Measurements from ENCODE around the gene MFF.

Gene MFF

GRCh38 chr2:227370791-227371312 lies 45.8 kb downstream of the MFF start:
- DNase-seq (ENCODE audit: extremely low read depth, insufficient read length) = no peak
- TF ChIP-seq, protein P1, sequence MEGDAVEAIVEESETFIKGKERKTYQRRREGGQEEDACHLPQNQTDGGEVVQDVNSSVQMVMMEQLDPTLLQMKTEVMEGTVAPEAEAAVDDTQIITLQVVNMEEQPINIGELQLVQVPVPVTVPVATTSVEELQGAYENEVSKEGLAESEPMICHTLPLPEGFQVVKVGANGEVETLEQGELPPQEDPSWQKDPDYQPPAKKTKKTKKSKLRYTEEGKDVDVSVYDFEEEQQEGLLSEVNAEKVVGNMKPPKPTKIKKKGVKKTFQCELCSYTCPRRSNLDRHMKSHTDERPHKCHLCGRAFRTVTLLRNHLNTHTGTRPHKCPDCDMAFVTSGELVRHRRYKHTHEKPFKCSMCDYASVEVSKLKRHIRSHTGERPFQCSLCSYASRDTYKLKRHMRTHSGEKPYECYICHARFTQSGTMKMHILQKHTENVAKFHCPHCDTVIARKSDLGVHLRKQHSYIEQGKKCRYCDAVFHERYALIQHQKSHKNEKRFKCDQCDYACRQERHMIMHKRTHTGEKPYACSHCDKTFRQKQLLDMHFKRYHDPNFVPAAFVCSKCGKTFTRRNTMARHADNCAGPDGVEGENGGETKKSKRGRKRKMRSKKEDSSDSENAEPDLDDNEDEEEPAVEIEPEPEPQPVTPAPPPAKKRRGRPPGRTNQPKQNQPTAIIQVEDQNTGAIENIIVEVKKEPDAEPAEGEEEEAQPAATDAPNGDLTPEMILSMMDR (IDR thresholded peaks at IDR 0.05; ENCODE audit: insufficient read depth, low read length, poor library complexity, severe bottlenecking) = no peak
- Histone ChIP-seq H3K4me3 (replicated peaks; ENCODE audit: low read depth, low read length) (no peak overlapping the region), H3K36me3 (ENCODE audit: control insufficient read depth, insufficient read depth, low read length) (no peaks in the 10 kb centered on the region), H3K27me3 (replicated peaks; ENCODE audit: control insufficient read depth, insufficient read depth, low read length) (no peaks in the 10 kb centered on the region)

DNA sequence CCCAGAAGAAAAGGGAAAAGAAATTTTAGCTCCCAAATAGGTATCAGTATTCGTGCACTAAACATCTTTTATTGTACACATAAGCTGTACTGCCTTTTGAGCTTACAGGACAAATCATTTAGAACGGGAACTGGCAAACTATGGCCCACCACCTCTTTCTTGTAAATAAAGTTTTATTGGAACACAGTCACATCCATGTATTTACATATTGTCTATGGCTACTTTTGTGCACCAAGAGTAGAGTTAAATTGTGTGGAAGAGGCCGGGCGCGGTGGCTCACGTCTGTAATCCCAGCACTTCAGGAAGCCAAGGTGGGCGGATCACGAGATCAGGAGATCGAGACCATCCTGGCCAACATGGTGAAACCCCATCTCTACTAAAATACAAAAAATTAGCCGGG lies 48.3 kb downstream of the MFF start:
- DNase-seq (ENCODE audit: extremely low read depth, insufficient read length) = no peak
- no peaks in the 10 kb centered on the region for H3K36me3 ChIP-seq (ENCODE audit: control insufficient read depth, insufficient read depth, low read length)
- H3K4me3 ChIP-seq (replicated peaks; ENCODE audit: low read depth, low read length) = no peak overlapping the region
- H3K27me3 ChIP-seq (replicated peaks; ENCODE audit: control insufficient read depth, insufficient read depth, low read length) = no peaks in the 10 kb centered on the region
- TF ChIP-seq, protein P1 (IDR thresholded peaks at IDR 0.05; ENCODE audit: insufficient read depth, low read length, poor library complexity, severe bottlenecking) = no peak

- no peak for DNase-seq (ENCODE audit: extremely low read depth, insufficient read length)
- TF ChIP-seq, protein P1 (IDR thresholded peaks at IDR 0.05; ENCODE audit: insufficient read depth, low read length, poor library complexity, severe bottlenecking) = no peak
- H3K4me3 ChIP-seq (replicated peaks; ENCODE audit: low read depth, low read length) = no peak overlapping the region
- H3K27me3 ChIP-seq (replicated peaks; ENCODE audit: control insufficient read depth, insufficient read depth, low read length) = no peaks in the 10 kb centered on the region
- H3K36me3 ChIP-seq (ENCODE audit: control insufficient read depth, insufficient read depth, low read length) = no peaks in the 10 kb centered on the region
Measured at GRCh38 chr2:227374158-227374557, 49.1 kb downstream of the MFF start.

DNA sequence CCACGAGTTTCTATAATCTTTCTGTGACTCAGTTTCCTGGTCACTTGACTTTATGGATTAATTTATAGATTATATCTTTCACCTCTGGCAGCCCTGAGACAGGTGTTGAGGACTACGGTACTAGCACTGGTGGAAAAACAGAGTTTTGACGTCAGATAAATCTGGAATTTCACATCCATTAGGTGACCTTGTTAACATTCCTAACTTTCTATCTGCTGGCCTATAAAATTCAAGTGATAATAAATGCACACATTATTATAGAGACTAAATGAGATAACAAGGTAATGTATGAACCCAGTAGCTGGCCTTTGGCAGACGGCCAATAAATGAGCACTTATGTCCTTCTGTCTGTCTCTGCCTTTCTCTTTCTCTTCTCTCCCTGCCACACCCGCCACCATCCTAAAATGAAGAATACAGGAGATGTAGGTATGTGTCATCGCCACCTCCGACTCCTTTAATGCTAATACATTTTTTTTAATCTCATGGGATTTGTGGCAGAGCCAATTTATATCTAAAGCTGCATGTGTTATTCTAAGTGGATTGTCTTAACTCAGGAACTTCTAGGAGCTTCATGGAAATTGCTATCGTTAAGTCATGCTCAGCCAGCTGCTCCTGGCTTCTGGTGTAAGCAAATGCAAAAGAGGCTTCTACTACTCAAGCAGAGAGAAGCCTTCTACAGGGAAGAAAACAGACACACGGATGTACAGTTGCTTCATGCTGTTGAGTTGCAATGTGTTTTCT lies 51.8 kb downstream of the MFF start:
- TF ChIP-seq, protein P1 (IDR thresholded peaks at IDR 0.05; ENCODE audit: insufficient read depth, low read length, poor library complexity, severe bottlenecking) = no peak
- no peak overlapping the region for H3K4me3 ChIP-seq (replicated peaks; ENCODE audit: low read depth, low read length)
- DNase-seq (ENCODE audit: extremely low read depth, insufficient read length) = no peak
- no peaks in the 10 kb centered on the region for H3K36me3 ChIP-seq (ENCODE audit: control insufficient read depth, insufficient read depth, low read length)
- no peaks in the 10 kb centered on the region for H3K27me3 ChIP-seq (replicated peaks; ENCODE audit: control insufficient read depth, insufficient read depth, low read length)

GRCh38 chr2:227377467-227378351 lies 52.7 kb downstream of the MFF start:
- DNase-seq (ENCODE audit: extremely low read depth, insufficient read length) = no peak
- no peaks in the 10 kb centered on the region for H3K36me3 ChIP-seq (ENCODE audit: control insufficient read depth, insufficient read depth, low read length)
- H3K4me3 ChIP-seq (replicated peaks; ENCODE audit: low read depth, low read length) = no peak overlapping the region
- TF ChIP-seq, protein P1 (IDR thresholded peaks at IDR 0.05; ENCODE audit: insufficient read depth, low read length, poor library complexity, severe bottlenecking) = peak; percentile 1
- H3K27me3 ChIP-seq (replicated peaks; ENCODE audit: control insufficient read depth, insufficient read depth, low read length) = no peaks in the 10 kb centered on the region
